ENCODE results near the gene BGN. TPM values are rescaled to one million over a fixed set of nuclear protein-coding genes. Genes with fewer than 3 reads are reported as not detected.
A peak's percentile ranks its signal among the peaks of the same experiment; 100 is the strongest.

BGN gene
- total RNA-seq, 1 donor from 2014 or later: 90.8 TPM

DNA sequence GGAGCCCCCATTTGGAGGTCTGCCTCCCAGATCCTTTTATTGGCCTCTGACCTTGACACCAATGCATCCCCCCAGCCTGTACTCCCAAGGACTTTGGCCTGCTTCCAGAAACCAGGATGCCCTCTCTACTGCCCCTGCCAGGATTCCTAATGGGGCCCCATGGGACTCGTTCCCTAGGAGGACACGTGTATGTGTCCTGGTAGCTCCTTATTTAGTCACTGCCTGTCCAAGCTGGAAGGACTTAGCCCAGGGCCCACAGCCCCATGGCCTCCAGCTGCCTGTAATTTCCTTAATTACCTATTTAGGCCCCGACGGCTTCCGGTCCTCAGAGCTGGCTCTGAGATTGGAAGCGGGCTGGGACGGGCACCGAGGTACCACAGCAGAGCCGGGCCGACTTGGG lies 32.0 kb downstream of the BGN start:
- DNase-seq (ENCODE audit: low spot score): no peak

GRCh38 chrX:153527208-153527607 lies 32.4 kb downstream of the BGN start:
- DNase-seq (ENCODE audit: low spot score): no peak

GRCh38 chrX:153530411-153531129 lies 35.8 kb downstream of the BGN start:
- no peak for DNase-seq (ENCODE audit: low spot score)

DNA sequence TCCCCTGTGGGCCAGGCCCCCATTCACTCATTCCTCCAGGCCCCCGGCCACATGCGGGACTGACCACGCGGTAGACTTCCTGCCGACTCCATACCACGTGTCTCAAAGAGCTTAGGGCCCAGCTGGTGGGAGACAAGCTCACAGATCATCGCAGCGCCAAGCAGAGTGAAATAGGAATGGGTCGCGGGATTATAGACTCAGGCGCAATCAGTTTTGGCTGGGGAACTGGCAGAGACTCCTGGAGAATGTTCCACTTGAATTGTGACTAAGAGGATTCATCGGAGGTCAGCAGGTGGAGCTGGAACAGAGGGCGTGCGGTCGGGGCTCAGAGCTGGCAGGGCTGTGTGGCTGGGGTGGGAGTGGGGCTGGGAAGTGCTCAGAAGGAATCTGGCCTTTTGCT lies 38.3 kb downstream of the BGN start:
- peak; percentile 88 for DNase-seq (ENCODE audit: low spot score)

DNA sequence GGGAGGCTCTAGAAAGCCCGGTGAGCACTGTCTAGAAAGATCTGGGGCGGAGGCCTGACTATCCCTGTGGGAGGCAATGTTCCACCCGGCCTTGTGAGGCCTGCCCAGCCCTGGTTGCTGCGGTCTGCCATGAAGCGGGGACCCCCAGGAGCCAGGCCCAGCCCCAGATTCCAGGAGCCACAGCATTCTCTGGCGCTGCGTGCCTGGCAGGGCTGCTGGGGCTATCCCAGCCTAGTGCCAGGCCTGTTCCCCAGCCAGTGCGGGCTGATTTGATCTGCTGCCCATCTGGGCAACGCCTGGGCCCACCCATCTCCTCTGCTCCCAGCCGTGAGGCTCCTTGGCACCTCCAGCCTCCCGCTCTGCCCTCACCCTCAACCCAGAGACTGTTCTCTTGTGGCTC lies 42.3 kb downstream of the BGN start:
- no peak for DNase-seq (ENCODE audit: low spot score)

DNA sequence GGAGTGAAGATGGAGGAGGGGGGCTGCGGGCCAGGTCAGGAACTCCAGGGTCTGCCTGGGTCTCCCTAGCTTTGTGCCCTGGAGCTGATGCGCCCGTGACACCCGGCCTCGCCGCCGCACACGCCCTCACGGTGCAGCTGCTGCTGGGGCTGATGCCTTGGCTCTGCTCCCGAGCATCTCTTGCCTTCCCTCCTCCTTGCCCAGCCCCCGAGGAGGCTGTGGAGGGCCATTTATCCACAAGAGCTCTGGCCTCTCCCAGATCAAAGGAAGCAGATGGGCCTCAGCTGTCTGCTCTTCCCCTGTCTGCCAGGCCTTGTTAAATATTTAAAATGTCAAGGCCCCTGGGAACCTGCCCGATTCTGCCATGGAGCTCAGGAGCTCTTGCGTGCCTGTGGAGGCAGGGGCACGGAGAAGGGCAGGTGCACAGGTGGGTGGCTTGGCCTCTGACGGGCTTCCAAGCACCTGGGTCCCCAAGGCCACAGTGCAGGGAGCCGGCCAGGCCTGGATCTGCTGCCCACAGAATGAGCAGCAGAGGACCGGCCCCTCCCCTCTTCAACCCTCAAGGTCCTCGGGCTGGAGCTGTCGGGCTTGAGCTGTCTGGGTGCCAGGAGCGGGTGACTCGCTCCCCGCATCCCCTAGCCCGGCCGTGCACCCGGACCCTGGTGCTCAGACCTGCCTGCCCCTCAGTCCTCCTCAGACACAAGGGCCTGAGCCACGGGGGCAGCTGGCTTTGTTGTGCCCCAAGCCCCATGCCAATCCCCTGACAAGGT lies 42.9 kb downstream of the BGN start:
- peak; percentile 83 for DNase-seq (ENCODE audit: low spot score)

DNA sequence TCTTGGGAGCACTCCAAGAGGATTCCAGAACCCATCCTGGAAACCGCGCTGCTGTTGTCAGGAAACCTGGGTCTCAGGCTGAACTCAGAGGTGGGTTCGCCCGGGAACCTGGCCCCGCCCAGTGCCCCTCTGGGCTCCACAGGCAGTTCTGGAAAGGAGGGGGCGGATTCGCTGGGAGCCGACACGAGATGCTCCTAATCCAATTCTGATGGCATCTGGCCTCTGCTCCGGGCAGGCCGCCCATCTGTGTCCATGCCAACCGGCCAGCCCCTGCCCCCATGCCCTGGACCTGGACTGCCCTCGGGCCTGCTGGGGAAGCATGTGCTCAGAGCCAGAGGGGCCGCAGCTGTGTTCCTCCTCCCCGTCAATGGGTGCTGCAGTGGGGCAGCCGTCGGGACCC lies 43.6 kb downstream of the BGN start:
- DNase-seq (ENCODE audit: low spot score): no peak

- DNase-seq (ENCODE audit: low spot score): peak; percentile 53
Measured at GRCh38 chrX:153539171-153539978, 44.6 kb downstream of the BGN start.

DNA sequence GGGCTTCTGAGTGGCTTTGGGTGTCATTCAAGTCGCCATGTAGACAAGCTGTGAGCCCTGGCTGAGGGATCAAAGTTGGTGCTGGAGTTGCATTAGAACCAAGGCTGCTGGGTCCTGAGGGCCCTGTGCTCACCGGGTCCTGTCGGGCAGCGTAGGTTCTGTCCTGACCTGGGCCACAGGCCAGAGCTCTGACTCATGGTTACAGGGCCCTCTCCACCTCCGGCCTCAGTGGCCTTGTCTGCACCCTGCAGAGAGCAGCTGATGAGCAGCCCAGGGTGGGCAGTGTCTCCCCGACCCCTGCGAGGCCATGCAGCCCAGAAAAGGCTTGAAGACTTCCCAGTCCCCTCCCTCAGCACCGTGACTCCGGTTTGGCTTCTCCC lies 45.2 kb downstream of the BGN start:
- no peak for DNase-seq (ENCODE audit: low spot score)

DNA sequence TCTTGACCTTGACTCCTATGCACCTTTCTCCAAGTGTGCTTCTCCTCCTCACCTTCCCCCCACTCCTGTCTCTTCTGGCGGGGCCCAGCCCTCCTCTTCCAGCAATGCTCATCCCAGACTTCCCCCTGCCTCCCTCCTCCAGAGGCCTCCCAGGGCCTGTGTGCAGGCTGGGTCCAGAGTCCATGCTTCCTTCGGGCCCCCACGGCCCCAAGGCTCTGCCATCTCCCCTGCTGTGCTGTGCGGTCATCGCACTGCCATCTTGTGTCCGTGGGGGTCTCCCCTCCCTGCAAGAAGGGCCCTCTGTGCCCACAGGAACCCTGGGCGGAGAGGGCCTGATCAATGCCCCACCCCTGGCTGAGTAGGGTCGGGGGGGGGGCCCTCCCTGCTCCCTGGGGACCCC lies 49.9 kb downstream of the BGN start:
- DNase-seq (ENCODE audit: low spot score): no peak

DNA sequence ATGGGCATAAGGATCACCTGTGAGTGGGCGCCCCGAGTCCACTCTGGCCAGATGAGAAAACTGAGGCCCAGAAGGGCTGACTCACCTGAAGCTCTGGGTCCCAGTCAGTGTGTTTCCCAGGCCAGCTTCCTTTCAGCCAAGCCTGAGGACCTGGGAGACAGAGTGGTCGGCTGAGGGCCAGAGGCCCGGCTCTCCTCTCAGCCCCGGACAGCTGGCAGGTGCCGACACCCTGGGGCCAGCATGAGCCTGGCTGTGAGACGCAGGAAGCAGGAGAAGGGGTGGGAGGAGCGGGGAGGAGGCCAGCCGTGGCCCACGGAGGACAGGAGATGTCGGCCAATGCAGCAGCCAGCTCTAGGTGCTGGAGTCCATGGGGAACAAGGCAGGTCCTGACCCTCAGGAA lies 51.6 kb downstream of the BGN start:
- DNase-seq (ENCODE audit: low spot score): no peak

- DNase-seq (ENCODE audit: low spot score): peak; percentile 47
Measured at GRCh38 chrX:153547195-153547594, 52.4 kb downstream of the BGN start.

GRCh38 chrX:153549231-153549630 lies 54.5 kb downstream of the BGN start:
- no peak for DNase-seq (ENCODE audit: low spot score)

- DNase-seq (ENCODE audit: low spot score): no peak
Measured at GRCh38 chrX:153549807-153550206, 55.0 kb downstream of the BGN start.

- no peak for DNase-seq (ENCODE audit: low spot score)
Measured at GRCh38 chrX:153551135-153551534, 56.4 kb downstream of the BGN start.

GRCh38 chrX:153554519-153555167 lies 59.9 kb downstream of the BGN start:
- DNase-seq (ENCODE audit: low spot score): peak; percentile 64

DNA sequence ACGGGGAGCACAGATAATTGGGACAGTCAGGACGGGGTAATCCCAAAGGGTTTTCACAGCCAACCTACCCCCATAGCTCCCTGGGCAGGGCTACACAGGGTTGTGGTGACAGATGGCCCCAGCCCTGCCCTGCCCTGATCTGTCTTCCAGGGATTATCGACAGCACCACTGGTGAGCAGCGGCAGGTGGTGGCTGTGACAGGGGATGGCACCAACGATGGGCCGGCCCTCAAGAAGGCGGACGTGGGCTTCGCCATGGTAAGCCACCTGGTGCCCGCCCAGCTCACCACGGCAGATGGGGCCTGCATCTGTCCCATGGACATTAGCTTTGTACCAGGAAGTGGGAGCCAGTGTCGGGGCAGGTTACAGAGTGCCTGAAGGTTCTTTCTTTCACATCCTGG lies 62.0 kb downstream of the BGN start:
- DNase-seq (ENCODE audit: low spot score): no peak

DNA sequence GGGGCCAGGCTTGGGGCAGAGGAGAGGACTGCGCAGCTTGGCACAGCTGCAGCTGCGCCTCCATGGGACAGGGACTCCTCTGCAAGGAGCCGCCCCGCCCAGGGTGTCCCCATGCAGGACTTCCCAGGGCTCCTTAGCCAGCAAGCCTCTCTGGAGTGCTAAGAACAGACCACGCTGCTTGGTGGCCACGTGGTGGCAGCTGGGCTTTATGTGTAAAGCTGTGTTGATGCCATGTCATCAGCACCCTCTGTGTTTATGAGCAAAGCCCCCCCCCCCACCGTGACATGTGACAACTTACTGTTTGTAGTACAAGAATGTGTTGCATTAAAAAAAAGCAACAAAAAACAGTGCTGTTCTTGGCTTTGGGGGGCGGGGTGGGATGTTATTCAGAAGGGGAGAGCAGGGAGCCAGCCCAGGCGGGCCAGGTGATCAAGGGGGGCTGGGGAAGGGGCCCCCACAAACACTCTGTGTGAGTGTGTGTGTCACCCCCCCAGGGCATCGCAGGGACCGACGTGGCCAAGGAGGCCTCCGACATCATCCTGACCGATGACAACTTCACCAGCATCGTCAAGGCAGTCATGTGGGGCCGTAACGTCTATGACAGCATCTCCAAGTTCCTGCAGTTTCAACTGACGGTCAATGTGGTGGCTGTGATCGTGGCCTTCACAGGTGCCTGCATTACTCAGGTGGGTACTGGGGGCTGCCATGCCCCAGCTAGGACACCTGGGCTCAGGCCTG lies 63.0 kb downstream of the BGN start:
- no peak for DNase-seq (ENCODE audit: low spot score)
